Neuron (in vitro differentiated cells): Measurements from ENCODE around the gene SEC31A.

Source experiments
- H2AFZ ChIP-seq: one replicate; pipeline ENCODE4 v1.6.1; 2013; ENCODE audit warnings: low read depth, mild to moderate bottlenecking, inconsistent platforms, low read length, moderate library complexity
- H3K27me3 ChIP-seq: one replicate; pipeline ENCODE4 v1.6.1; 2013; ENCODE audit warnings: low read length; ENCODE audit not compliant: insufficient read depth
- H3K36me3 ChIP-seq: one replicate; pipeline ENCODE4 v1.6.1; 2013; ENCODE audit warnings: low read length; ENCODE audit not compliant: insufficient read depth
- H3K4me1 ChIP-seq: one replicate; pipeline ENCODE4 v1.6.1; 2013; ENCODE audit warnings: low read length; ENCODE audit not compliant: insufficient read depth
- H3K4me3 ChIP-seq: 2 replicates; pipeline ENCODE4 v1.5.1; 2013; ENCODE audit warnings: mild to moderate bottlenecking, low read length, moderate library complexity
- H3K9me3 ChIP-seq: one replicate; pipeline ENCODE4 v1.6.1; 2013; ENCODE audit warnings: low read length

Gene SEC31A

DNA sequence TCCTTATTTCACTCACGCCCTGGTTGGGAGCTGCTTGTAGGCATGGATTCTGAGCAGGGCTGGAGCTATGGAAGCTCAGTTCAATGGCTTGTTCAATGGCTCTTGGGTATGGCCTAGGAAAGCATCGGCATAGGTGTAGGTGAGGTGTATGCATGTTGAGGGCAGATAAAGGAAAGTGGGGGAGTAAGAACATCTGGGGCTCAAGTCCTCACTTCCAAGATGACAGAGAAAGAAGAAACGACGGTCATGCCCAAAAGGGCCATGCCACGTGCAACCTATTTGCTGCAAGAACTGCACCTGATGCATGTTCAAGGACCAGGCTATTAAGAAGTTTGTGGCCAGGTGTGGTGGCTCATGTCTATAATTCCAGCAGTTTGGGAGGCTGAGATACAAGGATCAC lies 115.7 kb downstream of the SEC31A start:
- no peak overlapping the region for H2AFZ ChIP-seq
- H3K9me3 ChIP-seq: peaks cover 11% of the 10 kb centered on the region
- no peaks in the 10 kb centered on the region for H3K4me1 ChIP-seq
- peaks cover 11% of the 10 kb centered on the region for H3K36me3 ChIP-seq
- no peaks in the 10 kb centered on the region for H3K27me3 ChIP-seq
- no peak overlapping the region for H3K4me3 ChIP-seq

DNA sequence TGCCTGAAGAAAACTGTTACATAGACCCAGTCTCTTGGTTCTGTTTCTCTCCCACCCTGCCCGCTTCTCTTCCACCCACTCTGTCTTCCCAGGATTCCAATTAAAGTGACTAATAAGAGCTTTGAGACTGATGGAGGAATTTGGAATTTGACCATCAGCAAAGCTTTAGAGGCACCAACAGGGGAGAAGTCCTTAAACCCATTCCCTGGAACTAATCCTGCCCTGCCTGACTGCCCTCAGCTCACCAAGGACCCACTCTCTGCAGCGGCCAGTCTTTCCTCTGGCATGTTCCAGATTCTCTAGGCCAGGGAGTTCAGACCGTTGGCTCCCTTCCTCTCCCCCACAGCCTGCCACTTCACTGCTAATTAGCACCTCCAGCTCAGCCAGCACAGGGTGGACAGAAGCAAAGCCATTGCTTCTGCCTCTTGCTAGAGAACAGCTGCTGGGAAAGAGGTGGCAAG lies 116.2 kb downstream of the SEC31A start:
- Histone ChIP-seq H3K4me1 (no peaks in the 10 kb centered on the region), H3K36me3 (peaks cover 11% of the 10 kb centered on the region), H2AFZ (no peak overlapping the region), H3K4me3 (no peak overlapping the region), H3K27me3 (no peaks in the 10 kb centered on the region), H3K9me3 (peaks cover 11% of the 10 kb centered on the region)

DNA sequence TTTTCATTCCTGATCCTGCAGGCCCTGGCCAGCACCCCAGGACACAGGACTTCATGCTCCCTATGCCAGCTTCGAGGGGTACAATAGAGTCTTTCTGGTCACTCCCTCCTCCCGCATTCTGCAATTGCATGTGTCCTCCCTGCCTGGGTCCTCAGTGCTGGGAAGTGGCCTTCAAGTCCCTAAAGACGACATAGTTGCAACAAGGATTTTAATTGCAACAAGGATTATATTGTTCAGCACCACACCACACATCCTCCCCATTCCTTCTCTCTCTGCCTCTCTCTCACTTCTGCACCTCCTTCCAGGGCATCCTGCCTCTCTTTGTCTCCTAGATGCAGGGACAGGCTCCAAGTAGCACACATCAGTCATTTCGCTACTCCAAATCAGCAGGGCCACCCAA lies 117.9 kb downstream of the SEC31A start:
- H3K4me3 ChIP-seq: no peak overlapping the region
- H3K4me1 ChIP-seq: no peaks in the 10 kb centered on the region
- H3K27me3 ChIP-seq: no peaks in the 10 kb centered on the region
- H3K36me3 ChIP-seq: peaks cover 9% of the 10 kb centered on the region
- H3K9me3 ChIP-seq: peaks cover 5% of the 10 kb centered on the region
- H2AFZ ChIP-seq: no peak overlapping the region

DNA sequence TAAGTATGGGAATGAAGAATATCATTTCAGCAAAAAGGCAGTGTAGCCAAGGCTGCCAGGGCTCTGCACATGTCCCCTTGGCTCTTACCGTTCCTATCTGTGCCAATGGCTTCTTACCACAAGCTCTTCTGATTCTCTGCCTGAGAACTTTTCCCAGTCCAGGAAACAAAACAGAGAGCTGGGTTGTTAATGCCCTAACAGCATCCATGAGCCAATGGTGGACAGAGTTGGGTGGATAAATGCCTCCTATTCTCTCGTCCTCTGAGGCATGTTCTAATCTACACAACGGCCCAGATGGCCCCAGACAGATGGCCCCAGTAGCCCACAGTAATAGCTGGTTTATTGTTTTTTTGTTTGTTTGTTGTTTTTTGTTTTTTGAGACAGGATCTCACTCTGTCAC lies 120.3 kb downstream of the SEC31A start:
- H2AFZ ChIP-seq: no peak overlapping the region
- no peaks in the 10 kb centered on the region for H3K27me3 ChIP-seq
- no peak overlapping the region for H3K4me3 ChIP-seq
- peaks cover 11% of the 10 kb centered on the region for H3K36me3 ChIP-seq
- H3K9me3 ChIP-seq: peaks cover 13% of the 10 kb centered on the region
- no peaks in the 10 kb centered on the region for H3K4me1 ChIP-seq
